ENCODE data around the gene C10orf143. TPM values are rescaled to one million over a fixed set of nuclear protein-coding genes. Genes with fewer than 3 reads are reported as not detected.
A peak's percentile ranks its signal among the peaks of the same experiment; 100 is the strongest.

Gene C10orf143
- total RNA-seq, 1 donor from 2014 or later, result 0.11 TPM

DNA sequence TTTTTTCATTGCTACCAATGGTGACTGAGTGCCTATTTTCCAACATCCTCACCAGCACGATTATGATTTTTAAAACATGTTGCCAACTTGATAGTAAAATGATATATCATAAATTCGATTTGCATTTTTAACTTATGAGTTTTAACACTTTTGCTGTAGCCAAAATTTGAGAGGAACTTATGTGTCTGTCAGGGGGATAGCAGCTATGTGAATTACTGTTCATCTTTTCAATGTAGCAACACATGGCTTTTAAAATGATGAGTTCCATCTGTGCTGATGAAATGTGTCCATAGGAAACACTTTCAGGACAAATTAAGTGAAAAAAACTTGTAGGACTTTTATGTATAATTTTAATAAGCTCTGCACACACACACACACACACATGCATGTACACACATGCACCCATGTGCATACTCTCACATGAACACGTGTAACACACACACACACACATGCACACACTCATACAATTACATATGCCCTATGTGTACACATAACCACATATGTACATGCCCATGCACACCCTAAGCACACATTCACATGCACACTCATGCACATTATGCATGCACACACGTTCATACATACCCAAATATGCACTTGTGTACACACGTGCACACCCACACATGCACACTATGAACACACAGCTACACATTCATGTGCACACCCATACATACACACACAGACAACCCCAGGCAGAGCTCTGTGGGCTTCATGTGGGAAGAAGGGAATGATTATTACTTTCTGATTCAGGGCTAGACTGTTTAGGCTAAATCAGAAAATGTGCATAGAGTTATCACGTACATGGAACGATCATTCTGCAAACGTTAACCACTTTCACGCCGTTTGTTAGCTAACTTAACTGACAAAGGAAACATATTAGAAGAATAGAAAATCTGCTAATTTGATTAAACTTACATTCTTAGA, 68.9 kb downstream of the C10orf143 start:
- intact Hi-C loops (cut with DNase I), result no loop called here
- Histone ChIP-seq H3K27me3 (no peaks in the 10 kb centered on the region), H3K9me3 (no peaks in the 10 kb centered on the region)

DNA sequence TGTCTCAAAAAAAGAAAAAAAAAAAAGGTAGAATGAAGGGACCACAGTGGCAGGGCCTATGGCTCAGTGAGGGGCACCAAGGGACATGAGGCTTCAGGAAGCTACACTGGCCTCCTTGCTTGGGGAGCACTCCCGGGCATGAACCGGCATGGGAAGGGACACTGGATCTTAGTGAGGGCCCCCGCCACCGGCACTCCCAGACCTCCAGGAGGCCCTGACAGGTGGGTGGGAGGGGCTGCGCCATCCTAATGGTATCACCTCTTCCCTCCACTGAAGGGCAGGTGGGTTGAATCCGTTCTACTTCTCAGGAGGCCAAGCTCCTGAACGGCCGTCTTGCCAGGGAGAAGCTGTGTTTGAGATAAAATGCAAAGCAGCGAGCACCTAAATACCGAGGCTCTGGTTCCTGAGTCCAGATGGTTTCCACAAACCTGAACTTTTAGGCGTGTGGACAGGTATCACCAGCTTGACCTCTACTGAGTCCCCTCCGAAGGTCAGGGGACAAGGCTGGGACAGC, 69.8 kb downstream of the C10orf143 start:
- Histone ChIP-seq H3K36me3 (no peaks in the 10 kb centered on the region), H3K27ac (no peak overlapping the region), H3K4me3 (no peak overlapping the region), H3K27me3 (no peaks in the 10 kb centered on the region), H3K4me1 (no peaks in the 10 kb centered on the region), H3K9me3 (no peaks in the 10 kb centered on the region)
- intact Hi-C loops (cut with DNase I), result no loop called here
- TF ChIP-seq, protein P1, sequence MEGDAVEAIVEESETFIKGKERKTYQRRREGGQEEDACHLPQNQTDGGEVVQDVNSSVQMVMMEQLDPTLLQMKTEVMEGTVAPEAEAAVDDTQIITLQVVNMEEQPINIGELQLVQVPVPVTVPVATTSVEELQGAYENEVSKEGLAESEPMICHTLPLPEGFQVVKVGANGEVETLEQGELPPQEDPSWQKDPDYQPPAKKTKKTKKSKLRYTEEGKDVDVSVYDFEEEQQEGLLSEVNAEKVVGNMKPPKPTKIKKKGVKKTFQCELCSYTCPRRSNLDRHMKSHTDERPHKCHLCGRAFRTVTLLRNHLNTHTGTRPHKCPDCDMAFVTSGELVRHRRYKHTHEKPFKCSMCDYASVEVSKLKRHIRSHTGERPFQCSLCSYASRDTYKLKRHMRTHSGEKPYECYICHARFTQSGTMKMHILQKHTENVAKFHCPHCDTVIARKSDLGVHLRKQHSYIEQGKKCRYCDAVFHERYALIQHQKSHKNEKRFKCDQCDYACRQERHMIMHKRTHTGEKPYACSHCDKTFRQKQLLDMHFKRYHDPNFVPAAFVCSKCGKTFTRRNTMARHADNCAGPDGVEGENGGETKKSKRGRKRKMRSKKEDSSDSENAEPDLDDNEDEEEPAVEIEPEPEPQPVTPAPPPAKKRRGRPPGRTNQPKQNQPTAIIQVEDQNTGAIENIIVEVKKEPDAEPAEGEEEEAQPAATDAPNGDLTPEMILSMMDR (IDR thresholded peaks at IDR 0.05), result no peak
- peak in 1 of 2 donors; percentile 53 for DNase-seq (ENCODE audit: low spot score in 2 of 2)

More for the DNA sequence above, 68.9 kb downstream of the C10orf143 start:
- H3K27ac ChIP-seq, result no peak overlapping the region
- TF ChIP-seq, protein P1 (IDR thresholded peaks at IDR 0.05), result no peak
- no peak overlapping the region for H3K4me3 ChIP-seq
- DNase-seq (ENCODE audit: low spot score in 2 of 2), result peak in 1 of 2 donors; percentile 12
- no peaks in the 10 kb centered on the region for H3K4me1 ChIP-seq
- H3K36me3 ChIP-seq, result no peaks in the 10 kb centered on the region

DNA sequence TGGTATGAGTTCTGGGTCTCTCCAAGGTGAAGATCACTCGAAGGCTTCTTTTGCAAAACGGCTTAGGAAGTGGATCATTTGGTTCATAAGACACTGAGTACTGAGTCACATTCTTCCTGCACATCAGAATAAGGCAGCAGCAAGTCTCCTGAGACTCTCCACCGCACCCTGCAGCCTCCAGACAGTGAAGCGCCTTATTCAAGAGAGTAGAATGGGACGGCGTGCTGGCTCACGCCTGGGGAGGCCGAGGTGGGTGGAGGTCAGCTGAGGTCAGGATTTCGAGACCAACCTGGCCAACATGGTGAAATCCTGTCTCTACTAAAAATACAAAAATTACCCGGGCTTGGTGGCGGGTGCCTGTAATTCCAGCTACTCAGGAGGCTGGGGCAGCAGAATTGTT, 70.3 kb downstream of the C10orf143 start:
- no peaks in the 10 kb centered on the region for H3K36me3 ChIP-seq
- no peaks in the 10 kb centered on the region for H3K27me3 ChIP-seq
- no peak overlapping the region for H3K27ac ChIP-seq
- no peaks in the 10 kb centered on the region for H3K4me1 ChIP-seq
- TF ChIP-seq, protein P1 (IDR thresholded peaks at IDR 0.05), result no peak
- H3K9me3 ChIP-seq, result no peaks in the 10 kb centered on the region
- intact Hi-C loops (cut with DNase I), result no loop called here
- no peak overlapping the region for H3K4me3 ChIP-seq
- DNase-seq (ENCODE audit: low spot score in 2 of 2), result peak in 1 of 2 donors; percentile 31

DNA sequence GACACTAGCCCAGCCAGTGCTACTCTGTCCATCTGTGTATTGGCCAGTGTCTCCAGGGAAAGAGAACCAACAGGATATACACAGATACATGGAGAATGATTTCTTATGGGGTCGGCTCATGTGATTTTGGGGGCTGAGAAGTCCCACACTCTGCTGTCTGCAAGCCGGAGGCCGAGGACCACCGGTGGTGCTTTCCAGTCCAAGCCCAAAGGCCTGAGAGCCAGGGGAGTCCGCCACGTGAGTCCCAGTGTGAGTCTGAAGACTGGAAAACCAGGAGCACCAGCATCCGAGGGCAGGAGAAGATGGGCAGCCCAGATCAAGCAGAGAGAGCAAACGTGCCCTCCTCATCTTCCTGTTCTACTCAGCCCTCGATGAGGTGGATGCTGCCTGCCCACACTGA, 71.5 kb downstream of the C10orf143 start:
- Histone ChIP-seq H3K27ac (no peak overlapping the region), H3K36me3 (no peaks in the 10 kb centered on the region), H3K27me3 (no peaks in the 10 kb centered on the region), H3K4me3 (no peak overlapping the region), H3K4me1 (no peaks in the 10 kb centered on the region), H3K9me3 (no peaks in the 10 kb centered on the region)
- peak in 1 of 2 donors; percentile 42 for DNase-seq (ENCODE audit: low spot score in 2 of 2)
- TF ChIP-seq, protein P1 (IDR thresholded peaks at IDR 0.05), result no peak
- intact Hi-C loops (cut with DNase I), result no loop called here

DNA sequence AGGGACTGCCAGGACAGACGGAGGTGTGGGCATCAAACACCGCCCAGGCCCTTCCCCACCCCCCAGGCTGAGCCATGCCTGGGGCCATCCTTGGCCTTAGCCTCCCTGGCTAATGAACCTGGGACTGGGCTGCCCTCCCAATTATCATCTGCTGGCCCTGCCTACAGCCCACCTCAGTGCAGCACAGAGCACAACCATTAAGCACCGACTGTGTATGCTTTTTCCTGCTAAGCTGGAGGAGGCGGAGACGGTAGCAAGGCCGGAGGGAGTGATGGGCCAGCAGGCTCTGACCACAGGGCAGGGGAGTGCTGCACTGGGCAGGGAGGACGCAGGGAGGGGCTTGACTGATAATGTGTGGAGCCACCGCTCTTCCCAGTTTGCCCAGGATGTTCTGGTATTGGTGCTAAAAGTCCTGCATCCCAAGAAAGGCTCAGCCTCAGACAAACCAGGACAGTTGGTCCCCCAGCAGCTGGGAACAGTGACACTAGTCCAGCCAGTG, 72.0 kb downstream of the C10orf143 start:
- no peaks in the 10 kb centered on the region for H3K36me3 ChIP-seq
- no peak overlapping the region for H3K27ac ChIP-seq
- H3K4me3 ChIP-seq, result no peak overlapping the region
- DNase-seq (ENCODE audit: low spot score in 2 of 2), result peak in 1 of 2 donors; percentile 16
- H3K27me3 ChIP-seq, result no peaks in the 10 kb centered on the region
- no peaks in the 10 kb centered on the region for H3K4me1 ChIP-seq
- TF ChIP-seq, protein P1 (IDR thresholded peaks at IDR 0.05), result no peak
- no peaks in the 10 kb centered on the region for H3K9me3 ChIP-seq
- intact Hi-C loops (cut with DNase I), result no loop called here

Measured in ascending aorta (tissue), 2 donors.